DOHH2 (cell line): Measurements from ENCODE around the gene SP2.

Experiments
- H3F3A ChIP-seq: fragments of 200-600 bp; sonication (generic), shearing (Covaris generic); 2 replicates; pipeline ENCODE4 v1.6.0; 2016; ENCODE audit warnings: antibody characterized with exemption, mild to moderate bottlenecking; ENCODE audit not compliant: control insufficient read depth, insufficient read depth
- H3K27ac ChIP-seq: fragments of 200-600 bp; sonication (generic); 2 replicates; pipeline ENCODE4 v1.5.1; 2014; ENCODE audit warnings: low read depth, mild to moderate bottlenecking, low read length, moderate library complexity
- H3K27me3 ChIP-seq: fragments of 200-600 bp; sonication (generic); 2 replicates; pipeline ENCODE4 v1.6.1; 2014; ENCODE audit warnings: mild to moderate bottlenecking, low read length, mixed read lengths; ENCODE audit not compliant: control insufficient read depth
- H3K36me3 ChIP-seq: fragments of 200-600 bp; sonication (generic); 2 replicates; pipeline ENCODE4 v1.6.1; 2014; ENCODE audit warnings: mild to moderate bottlenecking, low read length, moderate library complexity, mixed read lengths; ENCODE audit not compliant: control insufficient read depth
- H3K4me1 ChIP-seq: fragments of 200-600 bp; sonication (generic); 2 replicates; pipeline ENCODE4 v1.6.1; 2014; ENCODE audit warnings: mild to moderate bottlenecking, low read length, mixed read lengths; ENCODE audit not compliant: control insufficient read depth
- H3K4me2 ChIP-seq: fragments of 200-600 bp; sonication (generic); 2 replicates; pipeline ENCODE4 v1.6.0; 2014; ENCODE audit warnings: mild to moderate bottlenecking, low read length, moderate library complexity
- H3K4me3 ChIP-seq: fragments of 200-600 bp; sonication (generic); 2 replicates; pipeline ENCODE4 v1.5.1; 2014; ENCODE audit warnings: mild to moderate bottlenecking, low read length, mixed read lengths
- H3K79me2 ChIP-seq: fragments of 200-600 bp; sonication (generic); 2 replicates; pipeline ENCODE4 v1.6.1; 2014; ENCODE audit warnings: mild to moderate bottlenecking, low read length, mixed read lengths; ENCODE audit not compliant: control insufficient read depth
- H3K9me2 ChIP-seq: fragments of 200-600 bp; sonication (generic); replicated peaks from 2 replicates; pipeline ENCODE4 v1.6.1; 2014; ENCODE audit warnings: mild to moderate bottlenecking, low read length, mixed read lengths; ENCODE audit not compliant: control insufficient read depth
- H3K9me3 ChIP-seq: fragments of 200-600 bp; sonication (generic); 2 replicates; pipeline ENCODE4 v1.6.1; 2014; ENCODE audit warnings: antibody characterized with exemption, low read length, mixed read lengths; ENCODE audit not compliant: control insufficient read depth, insufficient read depth
- H4K20me1 ChIP-seq: fragments of 200-600 bp; sonication (generic); 2 replicates; pipeline ENCODE4 v1.6.0; 2014; ENCODE audit warnings: low read depth, mild to moderate bottlenecking, antibody characterized with exemption, low read length, moderate library complexity; ENCODE audit not compliant: control insufficient read depth, insufficient read depth
- CTCF ChIP-seq: fragments of 200-600 bp; sonication (generic); IDR thresholded peaks from one replicate; pipeline ENCODE4 v1.5.1; 2014; ENCODE audit warnings: antibody characterized with exemption, mild to moderate bottlenecking, low read depth, low read length; ENCODE audit not compliant: poor library complexity, severe bottlenecking
- EZH2phosphoT487 ChIP-seq: fragments of 200-600 bp; sonication (generic); IDR thresholded peaks from 2 replicates; pipeline ENCODE4 v1.6.1; 2017; ENCODE audit warnings: borderline replicate concordance, mild to moderate bottlenecking, antibody characterized with exemption, low read length, moderate library complexity, mixed read lengths

Gene SP2

DNA sequence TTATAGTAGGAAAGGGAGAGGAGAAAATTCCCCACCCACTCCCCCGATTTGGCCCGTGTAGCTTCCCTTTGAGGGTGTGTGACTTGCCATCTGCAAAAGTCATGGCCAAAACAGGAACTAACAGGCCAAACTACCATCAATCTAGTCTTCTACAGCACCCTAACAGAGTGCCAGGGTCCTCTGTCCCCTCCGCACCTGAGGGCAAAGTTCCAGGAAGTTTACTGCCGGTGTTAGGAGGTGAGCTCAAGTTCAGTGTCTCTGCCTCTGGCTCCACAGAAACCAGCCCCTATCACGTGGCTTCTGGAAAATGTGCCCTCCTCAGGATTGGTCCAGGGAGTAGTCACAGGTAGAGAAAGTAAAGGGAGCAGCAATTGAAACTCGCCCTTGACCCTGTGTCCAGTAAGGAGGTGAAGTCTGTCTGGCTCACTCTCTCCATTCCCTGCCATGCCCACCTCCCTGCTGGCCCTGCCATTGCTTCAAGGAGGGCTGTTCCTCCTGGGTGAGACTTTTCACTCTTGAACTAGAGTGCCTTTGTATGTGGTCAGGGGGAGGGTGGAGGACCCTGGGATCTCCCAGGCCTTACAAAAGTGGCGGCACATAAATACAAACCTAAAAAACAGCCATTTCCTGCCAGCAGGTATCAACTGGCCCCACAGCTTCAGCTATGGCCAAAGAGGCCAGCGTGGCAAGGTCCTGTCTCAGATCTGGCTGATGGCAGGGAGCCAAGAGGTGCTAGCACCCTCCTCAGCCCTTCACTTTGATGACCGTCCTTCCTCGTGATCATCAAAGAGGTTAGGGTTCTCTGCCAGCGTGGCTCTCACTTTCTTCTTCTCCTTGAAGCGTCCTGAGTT lies 56.4 kb downstream of the SP2 start:
- no peak overlapping the region for H3K27ac ChIP-seq
- no peak overlapping the region for H3K4me2 ChIP-seq

DNA sequence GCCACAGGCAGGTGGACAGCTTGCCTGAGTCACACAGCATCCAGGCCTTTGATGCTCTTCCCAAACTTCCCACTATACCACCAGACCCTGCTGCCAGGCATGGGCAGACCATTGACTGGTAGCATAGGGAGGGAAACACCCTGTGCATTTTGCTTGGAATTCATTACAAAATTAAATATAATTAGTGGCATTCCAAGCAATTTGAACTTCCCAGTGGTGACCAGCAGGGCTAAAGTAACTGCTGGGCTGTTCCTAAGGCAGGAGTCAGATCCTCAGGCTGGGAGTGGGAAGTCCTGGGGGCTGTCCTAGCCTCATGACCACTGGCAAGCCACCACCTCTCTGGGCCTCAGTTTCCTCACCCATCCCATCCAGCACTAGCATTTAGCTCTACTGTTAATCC lies 57.9 kb downstream of the SP2 start:
- no peaks in the 10 kb centered on the region for H3K9me2 ChIP-seq
- H3K4me1 ChIP-seq, result peaks cover 12% of the 10 kb centered on the region
- H3F3A ChIP-seq, result no peaks in the 10 kb centered on the region
- peaks cover 13% of the 10 kb centered on the region for H3K36me3 ChIP-seq
- no peaks in the 10 kb centered on the region for H3K9me3 ChIP-seq
- H3K27ac ChIP-seq, result no peak overlapping the region
- peaks cover 2% of the 10 kb centered on the region; the same call in 1 of the 2 replicates for H3K27me3 ChIP-seq
- no peaks in the 10 kb centered on the region for H4K20me1 ChIP-seq
- TF ChIP-seq CTCF (no peak), EZH2phosphoT487 (no peak)
- no peak overlapping the region for H3K4me2 ChIP-seq
- H3K4me3 ChIP-seq, result no peak overlapping the region
- no peaks in the 10 kb centered on the region for H3K79me2 ChIP-seq

More for the DNA sequence above, 56.4 kb downstream of the SP2 start:
- H3K36me3 ChIP-seq, result peaks cover 22% of the 10 kb centered on the region
- peaks cover 17% of the 10 kb centered on the region for H3K4me1 ChIP-seq
- no peaks in the 10 kb centered on the region for H4K20me1 ChIP-seq
- H3K4me3 ChIP-seq, result no peak overlapping the region
- no peaks in the 10 kb centered on the region for H3K9me3 ChIP-seq
- TF ChIP-seq CTCF (no peak), EZH2phosphoT487 (no peak)
- H3K27me3 ChIP-seq, result no peaks in the 10 kb centered on the region
- no peaks in the 10 kb centered on the region for H3F3A ChIP-seq
- no peaks in the 10 kb centered on the region for H3K79me2 ChIP-seq
- H3K9me2 ChIP-seq, result no peaks in the 10 kb centered on the region

DNA sequence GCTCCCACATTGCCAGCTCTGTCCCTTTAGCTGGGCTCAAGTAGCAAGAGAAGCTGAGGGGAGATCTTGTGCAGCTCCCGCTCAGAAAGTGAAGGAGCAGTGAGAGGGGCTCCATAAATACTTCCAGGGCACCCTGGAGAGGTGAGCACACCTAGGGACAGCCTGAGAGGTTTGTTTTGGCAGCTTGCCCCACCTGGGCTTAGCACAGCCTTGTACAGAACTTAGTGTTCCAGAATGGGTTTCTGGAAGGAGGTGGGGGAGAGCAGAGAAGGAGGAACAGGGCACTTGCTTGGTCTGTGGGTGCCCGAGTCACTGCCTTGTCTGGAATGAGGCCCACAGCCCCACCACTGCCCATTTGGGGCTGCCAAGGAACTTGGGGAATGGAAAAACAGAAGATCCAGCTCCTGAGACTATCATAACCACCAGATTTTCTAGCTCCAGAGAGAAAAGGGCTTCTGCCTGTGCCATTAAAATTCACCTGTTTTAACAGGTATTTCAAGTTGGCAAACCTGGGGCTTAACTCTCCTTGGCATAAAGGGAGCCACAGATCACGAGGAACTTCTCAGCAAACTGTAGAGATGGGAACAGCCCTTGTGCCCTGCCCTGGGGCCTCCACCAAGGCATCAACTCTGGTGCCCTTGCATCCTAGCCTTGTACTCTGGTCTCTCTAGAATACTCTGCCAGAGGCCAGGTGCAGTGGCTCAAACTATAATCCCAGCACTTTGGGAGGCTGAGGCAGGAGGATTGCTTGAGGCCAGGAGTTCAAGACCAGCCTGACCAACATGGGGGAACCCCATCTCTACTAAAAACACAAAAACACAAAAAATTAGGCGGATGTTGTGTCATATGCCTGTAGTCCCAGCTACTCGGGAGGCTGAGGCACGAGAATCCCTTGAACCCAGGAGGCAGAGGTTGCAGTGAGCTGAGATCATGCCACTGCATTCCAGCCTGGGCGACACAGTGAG lies 59.7 kb downstream of the SP2 start:
- no peaks in the 10 kb centered on the region for H3K4me1 ChIP-seq
- no peak overlapping the region for H3K27ac ChIP-seq
- no peak for TF ChIP-seq EZH2phosphoT487
- no peak for TF ChIP-seq CTCF
- H3K79me2 ChIP-seq, result no peaks in the 10 kb centered on the region
- H4K20me1 ChIP-seq, result no peaks in the 10 kb centered on the region
- H3K27me3 ChIP-seq, result peaks cover 7% of the 10 kb centered on the region
- H3K36me3 ChIP-seq, result no peaks in the 10 kb centered on the region; the same call in 1 of the 2 replicates
- no peaks in the 10 kb centered on the region for H3F3A ChIP-seq
- H3K9me3 ChIP-seq, result no peaks in the 10 kb centered on the region
- H3K9me2 ChIP-seq, result no peaks in the 10 kb centered on the region
- H3K4me2 ChIP-seq, result no peak overlapping the region
- no peak overlapping the region for H3K4me3 ChIP-seq
